Neutrophil (primary cell): ENCODE measurements around the gene MCHR1.

Experiments
- H3K27ac ChIP-seq: fragments of 200-600 bp; sonication (generic); 2 replicates; pipeline ENCODE4 v1.5.1; 2016; ENCODE audit warnings: mild to moderate bottlenecking, moderate library complexity
- H3K27me3 ChIP-seq: fragments of 200-600 bp; sonication (generic); 2 replicates; pipeline ENCODE4 v1.6.0; 2016; ENCODE audit warnings: mild to moderate bottlenecking
- H3K36me3 ChIP-seq: fragments of 200-600 bp; sonication (generic); 2 replicates; pipeline ENCODE4 v1.5.1; 2017
- H3K4me1 ChIP-seq, 2 experiments: fragments of 200-600 bp in 1 of 2; sonication (generic) in 1 of 2; 1 replicate in 1 of 2; 2 replicates in 1 of 2; pipeline versions ENCODE4 v1.5.1 to v1.6.1; 2013 to 2016; ENCODE audit warnings: low read depth in 1 of 2, low read length in 1 of 2, mild to moderate bottlenecking in 1 of 2, moderate library complexity in 1 of 2; ENCODE audit not compliant: control insufficient read depth in 1 of 2, insufficient read depth in 1 of 2
- H3K4me3 ChIP-seq, 2 experiments: fragments of 200-600 bp in 1 of 2; sonication (generic) in 1 of 2; 1 replicate in 1 of 2; 2 replicates in 1 of 2; pipeline ENCODE4 v1.5.1; 2013 to 2016; ENCODE audit warnings: low read depth in 1 of 2, low read length in 1 of 2, mild to moderate bottlenecking in 1 of 2, moderate library complexity in 1 of 2
- H3K9me3 ChIP-seq: fragments of 200-600 bp; sonication (generic); 2 replicates; pipeline ENCODE4 v1.5.1; 2016
- TF ChIP-seq, protein P1 (sequence below): fragments of 200-600 bp; sonication (generic); IDR thresholded peaks from 2 replicates; pipeline ENCODE4 v1.5.1; 2016; ENCODE audit warnings: antibody characterized with exemption

MCHR1 gene

DNA sequence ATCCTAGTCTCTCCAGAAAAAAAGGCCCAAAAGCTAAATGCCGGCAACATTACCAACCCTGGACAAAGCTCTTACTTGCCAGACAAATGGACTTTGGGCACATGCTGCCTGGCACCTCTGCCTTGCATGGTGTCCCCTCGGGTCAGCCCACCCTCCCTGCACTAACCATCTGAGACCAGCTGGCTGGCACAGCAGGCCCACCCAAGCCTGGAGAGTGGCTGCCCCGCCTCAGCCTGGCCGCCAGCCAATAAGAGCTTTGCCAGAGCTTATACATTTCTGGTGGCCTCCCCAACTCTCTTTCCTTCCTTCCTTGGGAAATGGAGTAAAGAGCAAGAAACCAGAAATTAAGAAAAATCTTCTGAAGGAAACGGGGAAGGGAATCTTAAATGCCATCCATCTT lies 24.5 kb downstream of the MCHR1 start:
- Histone ChIP-seq H3K9me3 (no peaks in the 10 kb centered on the region), H3K27ac (no peak overlapping the region), H3K27me3 (no peaks in the 10 kb centered on the region), H3K4me1 (no peaks in the 10 kb centered on the region), H3K4me3 (no peak overlapping the region), H3K36me3 (no peaks in the 10 kb centered on the region)
- TF ChIP-seq, protein P1, sequence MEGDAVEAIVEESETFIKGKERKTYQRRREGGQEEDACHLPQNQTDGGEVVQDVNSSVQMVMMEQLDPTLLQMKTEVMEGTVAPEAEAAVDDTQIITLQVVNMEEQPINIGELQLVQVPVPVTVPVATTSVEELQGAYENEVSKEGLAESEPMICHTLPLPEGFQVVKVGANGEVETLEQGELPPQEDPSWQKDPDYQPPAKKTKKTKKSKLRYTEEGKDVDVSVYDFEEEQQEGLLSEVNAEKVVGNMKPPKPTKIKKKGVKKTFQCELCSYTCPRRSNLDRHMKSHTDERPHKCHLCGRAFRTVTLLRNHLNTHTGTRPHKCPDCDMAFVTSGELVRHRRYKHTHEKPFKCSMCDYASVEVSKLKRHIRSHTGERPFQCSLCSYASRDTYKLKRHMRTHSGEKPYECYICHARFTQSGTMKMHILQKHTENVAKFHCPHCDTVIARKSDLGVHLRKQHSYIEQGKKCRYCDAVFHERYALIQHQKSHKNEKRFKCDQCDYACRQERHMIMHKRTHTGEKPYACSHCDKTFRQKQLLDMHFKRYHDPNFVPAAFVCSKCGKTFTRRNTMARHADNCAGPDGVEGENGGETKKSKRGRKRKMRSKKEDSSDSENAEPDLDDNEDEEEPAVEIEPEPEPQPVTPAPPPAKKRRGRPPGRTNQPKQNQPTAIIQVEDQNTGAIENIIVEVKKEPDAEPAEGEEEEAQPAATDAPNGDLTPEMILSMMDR, result no peak

DNA sequence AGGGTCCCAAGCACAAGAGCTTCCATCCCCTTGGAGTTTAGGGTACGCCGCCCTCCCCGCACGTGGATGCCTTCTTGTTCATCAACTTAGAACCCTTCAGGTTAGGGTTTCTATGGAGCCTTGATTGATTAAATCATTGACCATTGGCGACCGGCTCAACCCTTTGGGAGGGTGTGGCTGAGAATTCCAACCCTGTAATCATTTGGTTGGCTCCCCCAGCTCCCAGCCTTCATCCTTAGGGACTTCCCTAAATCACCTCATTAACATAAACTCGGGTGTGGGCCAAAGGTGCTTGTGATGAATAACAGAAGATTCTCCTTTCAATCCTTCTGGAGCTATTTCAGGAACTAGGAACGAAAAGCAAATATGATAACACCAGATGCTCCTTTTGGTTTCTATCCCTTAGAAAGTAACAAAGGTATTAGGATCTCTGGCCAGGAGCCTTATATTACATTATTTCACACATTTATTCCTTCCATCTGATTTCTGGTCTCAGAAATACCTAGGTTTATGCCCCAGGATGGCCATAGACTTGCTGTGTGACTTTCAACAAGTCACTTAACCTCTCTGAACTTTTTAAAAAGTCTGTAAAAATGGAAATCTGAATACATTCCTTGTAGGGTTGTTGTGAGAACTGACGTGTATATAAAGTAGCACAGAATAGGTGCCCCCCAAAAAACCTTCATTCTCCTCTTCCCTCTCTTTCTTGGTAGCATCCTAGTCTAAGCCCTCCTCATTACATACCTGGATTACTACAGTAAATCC lies 26.8 kb downstream of the MCHR1 start:
- Histone ChIP-seq H3K27ac (no peak overlapping the region), H3K4me3 (no peak overlapping the region), H3K27me3 (peaks cover under 1% of the 10 kb centered on the region), H3K9me3 (no peaks in the 10 kb centered on the region), H3K4me1 (no peaks in the 10 kb centered on the region), H3K36me3 (no peaks in the 10 kb centered on the region)
- TF ChIP-seq, protein P1, result no peak

DNA sequence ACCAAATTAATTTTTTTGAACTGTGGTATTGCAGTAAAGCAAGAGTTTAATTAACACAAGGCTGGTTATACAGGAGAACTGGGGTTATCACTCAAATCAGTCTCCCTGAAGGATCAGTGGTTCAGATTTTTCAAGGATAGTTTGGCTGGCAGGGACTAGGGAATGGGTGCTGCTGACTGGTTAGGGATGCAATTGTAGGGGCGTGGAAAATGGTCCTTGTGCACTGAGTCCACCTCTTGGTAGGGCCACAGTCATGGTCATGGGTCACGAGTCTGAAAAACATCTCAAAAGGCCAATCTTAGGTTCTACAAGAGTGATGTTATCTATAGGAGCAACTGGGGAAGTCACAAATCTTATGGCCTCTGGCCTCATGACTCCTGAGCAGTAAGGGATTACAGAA lies 27.9 kb downstream of the MCHR1 start:
- no peaks in the 10 kb centered on the region for H3K9me3 ChIP-seq
- H3K4me3 ChIP-seq, result no peak overlapping the region
- no peaks in the 10 kb centered on the region for H3K4me1 ChIP-seq
- peaks cover 7% of the 10 kb centered on the region for H3K27me3 ChIP-seq
- no peaks in the 10 kb centered on the region for H3K36me3 ChIP-seq
- TF ChIP-seq, protein P1, result no peak
- no peak overlapping the region for H3K27ac ChIP-seq

DNA sequence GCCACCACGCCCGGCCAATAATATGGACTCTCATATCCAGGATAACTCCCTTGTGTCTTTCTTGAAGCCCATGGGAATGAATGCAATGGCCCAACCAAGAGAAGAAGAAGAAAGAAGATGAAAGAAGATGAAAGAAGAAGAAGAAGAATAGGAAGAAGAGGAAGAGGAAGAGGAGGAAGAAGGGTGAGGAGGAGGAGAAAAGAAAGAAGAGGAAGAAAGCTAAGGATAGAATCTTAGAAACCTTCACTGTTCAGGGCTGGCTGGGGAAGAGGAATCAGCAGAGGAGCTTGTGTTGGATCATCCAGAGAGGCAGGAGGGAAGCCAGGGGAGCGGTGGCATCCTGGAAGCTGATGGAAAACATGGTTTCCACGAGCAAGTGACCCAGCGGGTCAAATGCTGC lies 28.9 kb downstream of the MCHR1 start:
- TF ChIP-seq, protein P1, result no peak
- Histone ChIP-seq H3K27ac (no peak overlapping the region), H3K27me3 (peaks cover 12% of the 10 kb centered on the region), H3K9me3 (no peaks in the 10 kb centered on the region), H3K4me3 (no peak overlapping the region), H3K4me1 (no peaks in the 10 kb centered on the region), H3K36me3 (no peaks in the 10 kb centered on the region)

DNA sequence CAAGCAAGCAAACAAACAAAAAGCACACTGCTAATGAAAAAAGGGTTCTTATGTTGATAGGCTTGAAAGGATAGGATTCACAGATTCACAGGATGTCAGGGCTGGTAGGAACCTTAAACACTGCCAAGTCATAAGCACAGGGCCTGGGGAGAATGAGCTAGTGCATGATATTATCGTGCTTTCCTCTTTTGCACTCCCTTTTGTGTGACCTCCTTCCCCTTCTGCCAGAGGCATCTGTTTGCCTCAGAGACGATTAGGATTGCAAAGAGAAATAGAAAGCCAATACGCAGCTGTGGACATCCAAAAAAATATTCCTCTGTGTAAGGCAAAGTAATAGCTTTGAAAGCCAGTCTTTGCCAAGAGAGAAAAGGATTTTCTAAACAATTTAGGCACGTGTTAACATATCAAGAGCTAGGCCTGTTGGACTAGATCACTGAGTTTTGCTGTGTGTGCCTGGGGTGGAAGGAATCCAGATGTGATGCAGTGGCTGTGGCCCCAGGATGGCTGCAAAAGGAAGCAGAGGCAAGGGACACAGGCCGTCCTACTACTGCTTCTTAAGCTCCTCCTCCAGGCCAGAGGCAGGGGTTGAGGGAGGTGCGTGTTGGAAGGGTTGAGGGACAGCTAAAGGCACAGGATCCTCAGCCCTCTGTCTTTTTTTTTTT lies 30.6 kb downstream of the MCHR1 start:
- no peaks in the 10 kb centered on the region for H3K36me3 ChIP-seq
- TF ChIP-seq, protein P1, result no peak
- H3K4me3 ChIP-seq, result no peak overlapping the region
- H3K4me1 ChIP-seq, result no peaks in the 10 kb centered on the region
- no peak overlapping the region for H3K27ac ChIP-seq
- H3K27me3 ChIP-seq, result peaks cover 27% of the 10 kb centered on the region
- H3K9me3 ChIP-seq, result no peaks in the 10 kb centered on the region
